GM23338 (cell line): ENCODE measurements around the gene XXYLT1. TPM values are rescaled to one million over a fixed set of nuclear protein-coding genes. Genes with fewer than 3 reads are reported as not detected.

Source experiments
- ATAC-seq: fragments of 200-7000 bp; cut with Tn5 transposase; 3 replicates; pipeline ENCODE4 v1.9.1; 2020
- DNase-seq: peaks from one replicate; pipeline ENCODE4 v3.0.0-alpha.2; 2015; ENCODE audit warnings: low spot score
- H2AFZ ChIP-seq: fragments of 200-600 bp; sonication (generic); 2 replicates; pipeline ENCODE4 v1.8.0; 2016; ENCODE audit warnings: antibody characterized with exemption, mild to moderate bottlenecking, moderate library complexity
- H3F3A ChIP-seq: fragments of 200-600 bp; sonication (generic); replicated peaks from 2 replicates; pipeline ENCODE4 v1.8.0; 2017; ENCODE audit warnings: antibody characterized with exemption, mixed run types, low read depth
- H3K27ac ChIP-seq: fragments of 200-600 bp; sonication (generic); 2 replicates; pipeline ENCODE4 v1.6.1; 2016; ENCODE audit warnings: low read depth
- H3K27me3 ChIP-seq: fragments of 200-600 bp; sonication (generic); 2 replicates; pipeline ENCODE4 v1.8.0; 2016; ENCODE audit warnings: mild to moderate bottlenecking, mixed run types, moderate library complexity; ENCODE audit not compliant: insufficient read depth
- H3K36me3 ChIP-seq: fragments of 200-600 bp; sonication (generic); 2 replicates; pipeline ENCODE4 v1.8.0; 2016; ENCODE audit warnings: mild to moderate bottlenecking; ENCODE audit not compliant: insufficient read depth
- H3K4me1 ChIP-seq: fragments of 200-600 bp; sonication (generic); 2 replicates; pipeline ENCODE4 v1.8.0; 2016; ENCODE audit warnings: mild to moderate bottlenecking, moderate library complexity; ENCODE audit not compliant: insufficient read depth
- H3K4me2 ChIP-seq: fragments of 200-600 bp; sonication (generic); 2 replicates; pipeline ENCODE4 v1.7.1; 2017; ENCODE audit warnings: mixed run types
- H3K4me3 ChIP-seq: fragments of 200-600 bp; sonication (generic); 2 replicates; pipeline ENCODE4 v1.6.1; 2016; ENCODE audit warnings: mixed run types
- H3K79me2 ChIP-seq: fragments of 200-600 bp; sonication (generic); replicated peaks from 2 replicates; pipeline ENCODE4 v1.8.0; 2017; ENCODE audit warnings: mild to moderate bottlenecking; ENCODE audit not compliant: insufficient read depth
- H3K9me2 ChIP-seq: fragments of 200-600 bp; sonication (generic); 2 replicates; pipeline ENCODE4 v1.8.0; 2017; ENCODE audit not compliant: insufficient read depth
- H4K20me1 ChIP-seq: fragments of 200-600 bp; sonication (generic); replicated peaks from 2 replicates; pipeline ENCODE4 v1.8.0; 2017; ENCODE audit warnings: mild to moderate bottlenecking; ENCODE audit not compliant: insufficient read depth
- H3K27ac Mint-ChIP-seq: 2 replicates; pipeline ENCODE4 v1.8.0; 2020; ENCODE audit warnings: inconsistent platforms, mild to moderate bottlenecking, moderate library complexity, mixed read lengths
- H3K27me3 Mint-ChIP-seq: 3 replicates; pipeline ENCODE4 v1.8.0; 2022; ENCODE audit warnings: low read depth, mild to moderate bottlenecking, moderate library complexity, mixed read lengths, inconsistent platforms; ENCODE audit not compliant: insufficient read depth, poor library complexity
- H3K36me3 Mint-ChIP-seq: 3 replicates; pipeline ENCODE4 v1.8.0; 2021; ENCODE audit warnings: low read depth, mild to moderate bottlenecking, inconsistent platforms, moderate library complexity, mixed read lengths
- H3K4me1 Mint-ChIP-seq: 3 replicates; pipeline ENCODE4 v1.8.0; 2020; ENCODE audit warnings: mild to moderate bottlenecking, inconsistent platforms, mixed read lengths
- H3K4me3 Mint-ChIP-seq: 3 replicates; pipeline ENCODE4 v1.8.0; 2021; ENCODE audit warnings: moderate library complexity, mild to moderate bottlenecking, inconsistent platforms, mixed read lengths
- H3K9me3 Mint-ChIP-seq: 3 replicates; pipeline ENCODE4 v1.8.0; 2020; ENCODE audit warnings: moderate library complexity, mild to moderate bottlenecking, inconsistent platforms, mixed read lengths
- CTCF ChIP-seq, 2 experiments: fragments of 200-600 bp in 1 of 2; sonication (generic) in 1 of 2; conservative IDR thresholded peaks; 2 replicates each; pipeline versions ENCODE4 v1.5.1 to v1.6.1; 2016 to 2017; ENCODE audit warnings: antibody characterized with exemption in 2 of 2, low read depth in 2 of 2, mild to moderate bottlenecking in 2 of 2, moderate library complexity in 1 of 2
- EZH2phosphoT487 ChIP-seq: fragments of 200-600 bp; sonication (generic); IDR thresholded peaks from one replicate; pipeline ENCODE4 v1.8.1; 2018; ENCODE audit warnings: antibody characterized with exemption; ENCODE audit not compliant: unreplicated experiment
- POLR2AphosphoS5 ChIP-seq: IDR thresholded peaks from 2 replicates; pipeline ENCODE4 v1.6.1; 2016; ENCODE audit warnings: antibody characterized with exemption, low read depth
- REST ChIP-seq: IDR thresholded peaks from one replicate; pipeline ENCODE4 v1.6.1; 2018; ENCODE audit warnings: antibody characterized with exemption; ENCODE audit not compliant: unreplicated experiment
- ZNF114 ChIP-seq: fragments of 250-450 bp; sonication (Bioruptor Pico); IDR thresholded peaks from 2 replicates; pipeline ENCODE4 v1.5.0; 2020; ENCODE audit warnings: mild to moderate bottlenecking, moderate library complexity
- ZNF331 ChIP-seq: fragments of 250-450 bp; sonication (Bioruptor Pico); IDR thresholded peaks from 2 replicates; pipeline ENCODE4 v1.5.0; 2020; ENCODE audit warnings: low read depth, mild to moderate bottlenecking, moderate library complexity
- ZNF462 ChIP-seq: fragments of 250-450 bp; sonication (Bioruptor Pico); IDR thresholded peaks from 2 replicates; pipeline ENCODE4 v1.5.0; 2020; ENCODE audit warnings: mild to moderate bottlenecking, moderate library complexity
- polyA plus RNA-seq: library from polyadenylated mRNA; unstranded; fragments of >200 nt; fragmentation: Nextera tagmentation; extraction: Ambion mirVana; gene quantifications from 2 replicates; pipeline ENCODE4 v1.2.1, GENCODE V29; 2016
- total RNA-seq: library from RNA; depleted of rRNA; stranded (reverse); fragments of >200 nt; shearing (Covaris generic); gene quantifications from 2 replicates; pipeline ENCODE4 v1.2.3, GENCODE V29; 2014

XXYLT1 gene
- total and polyA plus RNA-seq, 2 experiments from 2014 or later = 13.5 to 34.8 TPM

- no peaks in the 10 kb centered on the region for H3K36me3 ChIP-seq
- no peaks in the 10 kb centered on the region for H3K27me3 ChIP-seq
- peaks cover 17% of the 10 kb centered on the region; the same call in 1 of the 2 replicates for H3K4me1 ChIP-seq
- no peak for DNase-seq
- H4K20me1 ChIP-seq = no peaks in the 10 kb centered on the region
- H3K4me2 ChIP-seq = no peak overlapping the region
- H3F3A ChIP-seq = no peaks in the 10 kb centered on the region
- peaks cover 9% of the 10 kb centered on the region for H3K27me3 Mint-ChIP-seq
- TF ChIP-seq REST = no peak
- no peak overlapping the region for H3K27ac Mint-ChIP-seq
- H3K9me2 ChIP-seq = no peaks in the 10 kb centered on the region
- ATAC-seq = no peak
- H3K4me3 Mint-ChIP-seq = no peak overlapping the region
- peaks cover 34% of the 10 kb centered on the region; the same call in 1 of the 2 replicates for H3K79me2 ChIP-seq
- no peak overlapping the region for H3K4me3 ChIP-seq
- no peak overlapping the region; the same call in 1 of the 2 replicates for H3K27ac ChIP-seq
- no peaks in the 10 kb centered on the region for H3K9me3 Mint-ChIP-seq
- no peak overlapping the region for H2AFZ ChIP-seq
- peaks cover 57% of the 10 kb centered on the region for H3K4me1 Mint-ChIP-seq
- H3K36me3 Mint-ChIP-seq = peaks cover 11% of the 10 kb centered on the region; the same call in 2 of the 3 replicates
Measured at GRCh38 chr3:195180490-195181112, 90.4 kb downstream of the XXYLT1 start.

- peak; percentile 35 for ATAC-seq
- no peaks in the 10 kb centered on the region for H4K20me1 ChIP-seq
- H3K4me1 Mint-ChIP-seq = peaks cover 53% of the 10 kb centered on the region
- no peak overlapping the region for H2AFZ ChIP-seq
- no peaks in the 10 kb centered on the region for H3K9me3 Mint-ChIP-seq
- H3K79me2 ChIP-seq = peaks cover 30% of the 10 kb centered on the region; the same call in 1 of the 2 replicates
- H3K4me2 ChIP-seq = no peak overlapping the region
- H3K4me3 ChIP-seq = no peak overlapping the region
- H3K36me3 Mint-ChIP-seq = peaks cover 17% of the 10 kb centered on the region
- H3F3A ChIP-seq = no peaks in the 10 kb centered on the region
- H3K4me3 Mint-ChIP-seq = no peak overlapping the region
- no peaks in the 10 kb centered on the region for H3K9me2 ChIP-seq
- peak overlapping the region; percentile 34; the same call in 1 of the 2 replicates for H3K27ac Mint-ChIP-seq
- peaks cover 17% of the 10 kb centered on the region; the same call in 1 of the 2 replicates for H3K4me1 ChIP-seq
- no peaks in the 10 kb centered on the region for H3K36me3 ChIP-seq
- no peaks in the 10 kb centered on the region for H3K27me3 ChIP-seq
- peaks cover 8% of the 10 kb centered on the region for H3K27me3 Mint-ChIP-seq
- DNase-seq = no peak
- no peak overlapping the region; the same call in none of the 2 replicates for H3K27ac ChIP-seq
- TF ChIP-seq POLR2AphosphoS5 = no peak
- TF ChIP-seq ZNF462 = no peak
- no peak for TF ChIP-seq EZH2phosphoT487
- no peak for TF ChIP-seq CTCF (conservative IDR thresholded peaks at IDR 0.05; ENCODE audit: low read depth in 2 of 2)
- no peak for TF ChIP-seq ZNF114 (CRISPR knock-in tag)
- no peak for TF ChIP-seq ZNF331
Measured at GRCh38 chr3:195179776-195180489, 91.0 kb downstream of the XXYLT1 start.
